Jurkat, Clone E6-1 (cell line): ENCODE measurements around the gene PCDHGA12.
"Not testable (repeated sequence)": the region's sequence is repeated elsewhere in the genome, so short reads cannot be mapped to it uniquely, and the experiment has no call there.

Experiments used
- DNase-seq: peaks from one replicate; pipeline ENCODE4 v3.0.0-alpha.2; 2011; ENCODE audit warnings: low read depth, low spot score
- H3K4me3 ChIP-seq: 2 replicates; pipeline ENCODE4 v1.5.1; 2011; ENCODE audit warnings: mild to moderate bottlenecking, low read length, control low read depth, moderate library complexity

Gene PCDHGA12

DNA sequence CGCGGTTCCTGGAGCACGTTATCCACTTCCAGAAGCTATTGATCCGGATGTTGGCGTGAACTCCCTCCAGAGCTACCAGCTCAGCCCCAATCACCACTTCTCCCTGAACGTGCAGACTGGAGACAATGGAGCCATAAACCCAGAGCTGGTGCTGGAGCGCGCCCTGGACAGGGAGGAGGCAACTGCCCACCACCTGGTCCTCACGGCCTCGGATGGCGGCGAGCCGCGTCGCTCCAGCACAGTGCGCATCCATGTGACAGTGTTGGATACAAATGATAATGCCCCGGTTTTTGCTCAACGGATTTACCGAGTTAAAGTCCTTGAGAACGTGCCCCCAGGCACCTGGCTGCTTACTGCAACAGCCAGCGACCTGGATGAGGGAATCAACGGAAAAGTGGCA, 26.9 kb upstream of the PCDHGA12 start:
- H3K4me3 ChIP-seq: no peak overlapping the region
- DNase-seq: no peak

GRCh38 chr5:141407790-141408505, 22.4 kb upstream of the PCDHGA12 start, which contains the start of gene PCDHGB6:
TSS of gene PCDHGB6 (plus strand) at chr5:141408021. CDS start at chr5:141408203, 182 bp downstream.
- H3K4me3 ChIP-seq: peak within 1 kb of the TSS; percentile 48
- DNase-seq: not testable (repeated sequence)

DNA sequence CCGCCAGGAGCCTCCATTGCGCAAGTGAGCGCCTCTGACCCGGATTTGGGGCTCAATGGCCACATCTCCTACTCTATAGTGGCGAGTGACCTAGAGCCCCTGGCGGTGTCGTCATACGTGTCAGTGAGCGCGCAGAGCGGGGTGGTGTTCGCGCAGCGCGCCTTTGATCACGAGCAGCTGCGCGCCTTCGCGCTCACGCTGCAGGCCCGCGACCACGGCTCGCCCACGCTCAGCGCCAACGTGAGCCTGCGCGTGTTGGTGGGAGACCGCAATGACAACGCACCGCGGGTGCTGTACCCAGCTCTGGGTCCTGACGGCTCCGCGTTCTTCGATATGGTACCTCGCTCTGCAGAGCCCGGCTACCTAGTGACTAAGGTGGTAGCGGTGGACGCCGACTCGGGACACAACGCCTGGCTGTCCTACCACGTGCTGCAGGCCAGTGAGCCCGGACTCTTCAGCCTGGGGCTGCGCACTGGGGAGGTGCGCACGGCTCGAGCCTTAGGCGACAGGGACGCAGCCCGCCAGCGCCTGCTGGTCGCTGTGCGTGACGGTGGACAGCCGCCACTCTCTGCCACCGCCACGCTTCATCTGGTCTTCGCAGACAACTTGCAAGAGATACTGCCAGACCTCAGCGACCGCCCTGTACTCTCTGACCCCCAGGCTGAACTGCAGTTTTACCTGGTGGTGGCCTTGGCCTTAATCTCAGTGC, 20.6 kb upstream of the PCDHGA12 start:
- no peak for DNase-seq

DNA sequence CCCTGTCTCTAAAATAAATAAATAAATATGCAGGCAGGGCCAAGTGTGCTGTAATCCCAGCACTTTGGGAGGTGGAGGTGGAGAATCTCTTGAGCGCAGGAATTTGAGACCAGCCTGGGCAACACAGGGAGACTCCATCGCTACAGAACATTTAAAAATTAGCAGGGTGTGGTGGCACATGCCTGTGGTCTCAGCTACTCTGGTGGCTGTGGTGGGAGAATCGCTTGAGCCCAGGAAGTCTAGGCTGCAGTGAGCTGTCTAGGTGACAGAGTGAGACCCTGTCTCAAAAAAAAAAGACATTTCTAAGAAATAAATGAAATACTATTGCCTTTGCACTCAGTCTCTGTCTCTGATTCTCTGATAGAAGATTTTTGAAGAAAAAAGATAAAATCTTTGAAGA, 18.7 kb upstream of the PCDHGA12 start:
- no peak overlapping the region for H3K4me3 ChIP-seq
- DNase-seq: no peak

More for the DNA sequence above, 20.6 kb upstream of the PCDHGA12 start:
- no peak overlapping the region for H3K4me3 ChIP-seq

DNA sequence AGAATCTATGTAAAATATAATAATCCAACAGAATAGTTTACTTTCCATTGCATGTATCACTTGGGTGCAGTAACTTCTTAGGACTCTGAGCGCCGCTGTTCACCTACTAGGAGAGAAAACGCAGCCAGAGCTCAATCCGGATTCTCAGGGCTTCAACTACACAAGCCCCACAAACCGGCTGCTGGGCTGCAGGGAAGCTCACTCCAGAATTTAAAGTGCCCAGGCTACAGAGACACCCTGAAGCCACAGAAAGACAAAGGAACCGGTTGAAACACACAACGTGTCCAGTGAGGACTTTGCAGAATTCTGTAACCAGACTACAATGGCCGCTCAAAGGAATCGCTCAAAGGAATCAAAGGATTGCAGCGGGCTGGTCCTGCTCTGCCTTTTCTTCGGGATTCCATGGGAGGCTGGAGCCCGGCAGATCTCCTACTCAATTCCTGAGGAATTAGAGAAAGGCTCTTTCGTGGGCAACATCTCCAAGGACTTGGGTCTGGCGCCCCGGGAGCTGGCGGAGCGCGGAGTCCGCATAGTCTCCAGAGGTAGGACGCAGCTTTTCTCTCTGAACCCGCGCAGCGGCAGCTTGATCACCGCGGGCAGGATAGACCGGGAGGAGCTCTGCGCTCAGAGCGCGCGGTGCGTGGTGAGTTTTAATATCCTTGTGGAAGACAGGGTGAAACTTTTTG, 17.3 kb upstream of the PCDHGA12 start, which contains the start of gene PCDHGA10:
PCDHGA10 (plus strand) TSS at position 134 of the 686 bp plus-strand sequence; CDS start at position 323, 189 bp downstream.
- peak within 1 kb of the TSS; percentile 66 for H3K4me3 ChIP-seq
- peak; percentile 70 for DNase-seq

GRCh38 chr5:141413540-141414069, 16.7 kb upstream of the PCDHGA12 start:
- DNase-seq: no peak
- H3K4me3 ChIP-seq: peak overlapping the region; percentile 66

GRCh38 chr5:141414548-141415274, 15.6 kb upstream of the PCDHGA12 start:
- not testable (repeated sequence) for DNase-seq, H3K4me3 ChIP-seq

DNA sequence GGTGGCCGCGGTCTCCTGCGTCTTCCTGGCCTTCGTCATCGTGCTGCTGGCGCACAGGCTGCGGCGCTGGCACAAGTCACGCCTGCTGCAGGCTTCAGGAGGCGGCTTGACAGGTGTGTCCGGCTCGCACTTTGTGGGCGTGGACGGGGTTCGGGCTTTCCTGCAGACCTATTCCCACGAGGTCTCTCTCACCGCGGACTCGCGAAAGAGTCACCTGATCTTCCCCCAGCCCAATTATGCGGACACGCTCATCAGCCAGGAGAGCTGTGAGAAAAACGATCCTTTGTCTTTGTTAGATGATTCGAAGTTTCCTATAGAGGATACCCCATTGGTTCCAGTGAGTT, 15.1 kb upstream of the PCDHGA12 start:
- not testable (repeated sequence) for DNase-seq, H3K4me3 ChIP-seq

DNA sequence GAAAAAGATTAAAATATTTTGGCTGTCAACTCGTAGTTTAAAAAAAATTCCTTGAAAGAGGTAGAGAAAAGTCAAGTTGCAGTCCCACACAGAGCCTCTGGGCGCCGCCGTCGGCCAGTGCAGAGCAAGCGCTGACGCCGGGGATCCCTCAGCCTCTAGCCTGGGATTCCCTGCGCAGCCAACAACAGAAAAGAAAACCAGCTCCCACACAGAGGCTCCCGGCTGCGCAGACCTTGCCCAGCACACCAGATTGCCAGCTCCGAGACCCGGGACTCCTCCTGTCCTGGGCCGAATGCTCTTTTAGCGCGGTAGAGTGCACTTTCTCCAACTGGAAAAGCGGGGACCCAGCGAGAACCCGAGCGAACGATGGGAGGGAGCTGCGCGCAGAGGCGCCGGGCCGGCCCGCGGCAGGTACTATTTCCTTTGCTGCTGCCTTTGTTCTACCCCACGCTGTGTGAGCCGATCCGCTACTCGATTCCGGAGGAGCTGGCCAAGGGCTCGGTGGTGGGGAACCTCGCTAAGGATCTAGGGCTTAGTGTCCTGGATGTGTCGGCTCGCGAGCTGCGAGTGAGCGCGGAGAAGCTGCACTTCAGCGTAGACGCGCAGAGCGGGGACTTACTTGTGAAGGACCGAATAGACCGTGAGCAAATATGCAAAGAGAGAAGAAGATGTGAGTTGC, 12.7 kb upstream of the PCDHGA12 start, which contains the start of gene PCDHGB7:
PCDHGB7 (plus strand) TSS at position 184 of the 679 bp plus-strand sequence; CDS start at position 367, 183 bp downstream.
- DNase-seq: peak; percentile 26
- not testable (repeated sequence) for H3K4me3 ChIP-seq

DNA sequence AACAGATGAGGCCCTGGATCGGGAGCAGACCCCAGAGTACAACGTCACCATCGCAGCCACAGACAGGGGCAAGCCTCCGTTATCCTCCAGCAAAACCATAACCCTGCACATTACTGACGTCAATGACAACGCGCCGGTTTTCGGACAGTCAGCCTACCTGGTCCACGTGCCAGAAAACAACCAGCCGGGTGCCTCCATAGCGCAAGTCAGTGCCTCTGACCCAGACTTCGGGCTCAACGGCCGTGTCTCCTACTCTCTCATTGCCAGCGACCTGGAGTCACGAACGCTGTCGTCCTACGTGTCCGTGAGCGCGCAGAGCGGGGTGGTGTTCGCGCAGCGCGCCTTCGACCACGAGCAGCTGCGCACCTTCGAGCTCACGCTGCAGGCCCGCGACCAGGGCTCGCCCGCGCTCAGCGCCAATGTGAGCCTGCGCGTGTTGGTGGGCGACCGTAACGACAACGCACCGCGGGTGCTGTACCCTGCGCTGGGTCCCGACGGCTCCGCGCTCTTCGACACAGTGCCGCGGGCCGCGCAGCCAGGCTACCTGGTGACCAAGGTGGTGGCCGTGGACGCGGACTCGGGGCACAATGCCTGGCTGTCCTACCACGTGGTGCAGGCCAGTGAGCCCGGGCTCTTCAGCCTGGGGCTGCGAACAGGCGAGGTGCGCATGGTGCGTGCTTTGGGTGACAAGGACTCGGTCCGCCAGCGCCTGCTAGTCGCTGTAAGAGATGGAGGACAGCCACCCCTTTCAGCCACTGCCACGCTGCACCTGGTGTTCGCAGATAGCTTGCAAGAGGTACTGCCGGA, 11.0 kb upstream of the PCDHGA12 start:
- H3K4me3 ChIP-seq: no peak overlapping the region
- no peak for DNase-seq

- DNase-seq: peak; percentile 24
- H3K4me3 ChIP-seq: no peak within 1 kb of the TSS
These were observed 9.3 kb upstream of the PCDHGA12 start, which contains the start of gene PCDHGA11 for GRCh38 chr5:141420855-141421488. TSS of gene PCDHGA11 (plus strand) at chr5:141421051. CDS start at chr5:141421228, 177 bp downstream.

DNA sequence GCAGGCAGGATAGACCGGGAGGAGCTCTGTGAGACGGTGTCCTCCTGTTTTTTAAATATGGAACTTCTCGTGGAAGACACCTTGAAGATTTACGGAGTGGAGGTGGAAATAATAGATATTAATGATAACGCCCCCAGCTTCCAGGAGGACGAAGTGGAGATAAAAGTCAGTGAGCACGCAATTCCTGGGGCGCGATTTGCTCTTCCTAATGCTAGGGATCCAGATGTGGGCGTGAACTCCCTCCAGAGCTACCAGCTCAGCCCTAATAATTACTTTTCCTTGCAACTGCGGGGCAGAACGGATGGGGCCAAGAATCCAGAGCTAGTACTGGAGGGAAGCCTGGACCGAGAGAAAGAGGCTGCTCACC, 8.8 kb upstream of the PCDHGA12 start:
- H3K4me3 ChIP-seq: no peak overlapping the region
- no peak for DNase-seq

GRCh38 chr5:141422742-141423291, 7.5 kb upstream of the PCDHGA12 start:
- no peak overlapping the region for H3K4me3 ChIP-seq
- DNase-seq: no peak

DNA sequence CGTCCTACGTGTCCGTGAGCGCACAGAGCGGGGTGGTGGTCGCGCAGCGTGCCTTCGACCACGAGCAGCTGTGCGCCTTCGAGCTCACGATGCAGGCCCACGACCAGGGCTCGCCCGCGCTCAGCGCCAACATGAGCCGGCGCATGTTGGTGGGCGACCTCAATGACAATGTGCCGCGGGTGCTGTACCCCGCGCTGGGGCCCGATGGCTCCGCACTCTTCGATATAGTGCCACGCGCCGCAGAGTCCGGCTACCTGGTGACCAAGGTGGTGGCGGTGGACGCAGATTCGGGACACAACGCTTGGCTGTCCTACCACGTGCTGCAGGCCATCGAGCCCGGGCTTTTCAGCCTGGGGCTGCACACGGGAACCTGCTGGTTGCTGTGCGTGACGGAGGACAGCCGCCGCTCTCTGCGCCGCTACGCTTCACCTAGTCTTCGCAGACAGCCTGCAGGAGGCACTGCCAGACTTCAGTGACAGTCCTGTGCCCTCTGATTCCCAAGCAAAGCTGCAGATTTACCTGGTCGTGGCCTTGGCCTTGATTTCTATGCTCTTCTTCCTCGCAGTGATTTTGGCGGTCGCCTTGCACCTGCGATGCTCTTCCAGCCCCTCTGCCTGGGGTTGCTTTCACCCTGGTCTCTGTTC, 2.4 kb upstream of the PCDHGA12 start:
- no peak overlapping the region for H3K4me3 ChIP-seq
- DNase-seq: no peak

DNA sequence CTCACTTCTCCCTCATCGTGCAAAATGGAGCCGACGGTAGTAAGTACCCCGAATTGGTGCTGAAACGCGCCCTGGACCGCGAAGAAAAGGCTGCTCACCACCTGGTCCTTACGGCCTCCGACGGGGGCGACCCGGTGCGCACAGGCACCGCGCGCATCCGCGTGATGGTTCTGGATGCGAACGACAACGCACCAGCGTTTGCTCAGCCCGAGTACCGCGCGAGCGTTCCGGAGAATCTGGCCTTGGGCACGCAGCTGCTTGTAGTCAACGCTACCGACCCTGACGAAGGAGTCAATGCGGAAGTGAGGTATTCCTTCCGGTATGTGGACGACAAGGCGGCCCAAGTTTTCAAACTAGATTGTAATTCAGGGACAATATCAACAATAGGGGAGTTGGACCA, 979 bp downstream of the PCDHGA12 start:
- H3K4me3 ChIP-seq: no peak overlapping the region
- no peak for DNase-seq

DNA sequence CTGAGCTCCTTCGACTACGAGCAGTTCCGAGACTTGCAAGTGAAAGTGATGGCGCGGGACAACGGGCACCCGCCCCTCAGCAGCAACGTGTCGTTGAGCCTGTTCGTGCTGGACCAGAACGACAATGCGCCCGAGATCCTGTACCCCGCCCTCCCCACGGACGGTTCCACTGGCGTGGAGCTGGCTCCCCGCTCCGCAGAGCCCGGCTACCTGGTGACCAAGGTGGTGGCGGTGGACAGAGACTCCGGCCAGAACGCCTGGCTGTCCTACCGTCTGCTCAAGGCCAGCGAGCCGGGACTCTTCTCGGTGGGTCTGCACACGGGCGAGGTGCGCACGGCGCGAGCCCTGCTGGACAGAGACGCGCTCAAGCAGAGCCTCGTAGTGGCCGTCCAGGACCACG, 2.0 kb downstream of the PCDHGA12 start:
- not testable (repeated sequence) for DNase-seq, H3K4me3 ChIP-seq
